NT2/D1 (cell line): ENCODE results near the gene KIR2DL4.

Source experiments
- YY1 ChIP-seq: IDR thresholded peaks from 2 replicates; pipeline ENCODE4 v1.6.1; 2011; ENCODE audit not compliant: insufficient read length, insufficient read depth
- ZNF274 ChIP-seq: IDR thresholded peaks from 2 replicates; pipeline ENCODE4 v1.6.1; 2011; ENCODE audit warnings: mild to moderate bottlenecking, low read depth, low read length

DNA sequence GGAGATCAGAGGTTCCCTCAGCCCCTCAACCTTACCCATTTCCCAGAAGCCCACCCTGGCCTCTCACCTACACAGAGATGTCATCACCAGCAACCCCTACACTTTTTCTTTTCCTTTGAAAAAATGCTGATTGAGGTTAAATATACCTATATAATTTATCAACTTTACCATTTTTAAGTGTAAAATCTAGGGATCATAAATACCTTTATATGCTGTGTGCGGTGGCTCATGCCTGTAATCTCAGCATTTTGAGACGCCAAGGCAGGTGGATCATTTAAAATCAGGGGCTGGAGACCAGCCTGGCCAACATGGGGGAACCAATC lies 3.1 kb downstream of the KIR2DL4 start:
- TF ChIP-seq ZNF274 (no peak), YY1 (no peak)
